ENCODE measurements around the gene PDXP.

The PDXP gene

GRCh38 chr22:37704645-37705044 lies 46.1 kb downstream of the PDXP start:
- TF ChIP-seq CTCF (IDR thresholded peaks at IDR 0.05; ENCODE audit: insufficient read depth, low read depth, low read length, missing control alignments) = no peak
- no peak overlapping the region for H3K4me3 ChIP-seq (ENCODE audit: low read depth, low read length)
- no peak for DNase-seq (ENCODE audit: low read depth)

GRCh38 chr22:37705205-37705604 lies 46.7 kb downstream of the PDXP start:
- no peak for DNase-seq (ENCODE audit: low read depth)

GRCh38 chr22:37708580-37709444 lies 50.3 kb downstream of the PDXP start:
- TF ChIP-seq CTCF (IDR thresholded peaks at IDR 0.05; ENCODE audit: insufficient read depth, low read depth, low read length, missing control alignments) = no peak
- no peak for DNase-seq (ENCODE audit: low read depth)
- no peak overlapping the region for H3K4me3 ChIP-seq (ENCODE audit: low read depth, low read length)

More at GRCh38 chr22:37705205-37705604, 46.7 kb downstream of the PDXP start:
- no peak overlapping the region for H3K4me3 ChIP-seq (ENCODE audit: low read depth, low read length)
- TF ChIP-seq CTCF (IDR thresholded peaks at IDR 0.05; ENCODE audit: insufficient read depth, low read depth, low read length, missing control alignments) = no peak

- no peak for DNase-seq (ENCODE audit: low read depth)
- H3K4me3 ChIP-seq (ENCODE audit: low read depth, low read length) = no peak overlapping the region
- TF ChIP-seq CTCF (IDR thresholded peaks at IDR 0.05; ENCODE audit: insufficient read depth, low read depth, low read length, missing control alignments) = no peak
These were observed 50.9 kb downstream of the PDXP start for GRCh38 chr22:37709445-37709765.

- DNase-seq (ENCODE audit: low read depth) = no peak
- TF ChIP-seq CTCF (IDR thresholded peaks at IDR 0.05; ENCODE audit: insufficient read depth, low read depth, low read length, missing control alignments) = no peak
- no peak overlapping the region for H3K4me3 ChIP-seq (ENCODE audit: low read depth, low read length)
These were observed 52.2 kb downstream of the PDXP start for GRCh38 chr22:37710675-37711074.

- no peak for DNase-seq (ENCODE audit: low read depth)
- no peak for TF ChIP-seq CTCF (IDR thresholded peaks at IDR 0.05; ENCODE audit: insufficient read depth, low read depth, low read length, missing control alignments)
- no peak overlapping the region for H3K4me3 ChIP-seq (ENCODE audit: low read depth, low read length)
These were observed 53.0 kb downstream of the PDXP start for GRCh38 chr22:37711490-37711889.

GRCh38 chr22:37713761-37714160 lies 55.2 kb downstream of the PDXP start:
- TF ChIP-seq CTCF (IDR thresholded peaks at IDR 0.05; ENCODE audit: insufficient read depth, low read depth, low read length, missing control alignments) = no peak
- no peak overlapping the region for H3K4me3 ChIP-seq (ENCODE audit: low read depth, low read length)
- DNase-seq (ENCODE audit: low read depth) = no peak

Measured in GM12865 (cell line).